GM18867 (cell line): ENCODE results near the gene CPT1B.

Source experiments
- ATAC-seq: cut with Tn5 transposase; IDR thresholded peaks from one replicate; pipeline ENCODE4 v1.9.1; 2021; ENCODE audit warnings: mild to moderate bottlenecking, moderate library complexity; ENCODE audit not compliant: unreplicated experiment

The CPT1B gene

DNA sequence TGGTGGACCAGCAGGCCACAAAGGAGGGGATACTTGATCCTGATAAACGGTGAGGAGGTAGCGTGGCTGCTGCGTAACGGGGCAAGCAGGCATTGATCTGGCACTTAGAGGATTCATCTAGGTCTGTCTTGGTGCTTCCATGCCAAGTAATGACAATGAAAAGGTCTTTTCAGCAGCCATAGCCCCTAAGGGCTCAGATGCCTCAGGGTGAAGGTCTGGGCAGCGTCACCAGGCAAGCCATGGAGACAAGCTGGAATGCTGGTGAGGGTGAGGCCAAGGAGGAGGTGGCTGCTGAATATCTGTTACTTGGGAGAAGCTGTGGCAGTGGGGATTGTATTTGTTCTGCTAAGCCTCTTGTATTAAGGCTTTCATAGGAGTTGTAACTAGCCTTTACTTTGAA is 9.2 kb upstream of the CPT1B start:
- no peak for ATAC-seq

DNA sequence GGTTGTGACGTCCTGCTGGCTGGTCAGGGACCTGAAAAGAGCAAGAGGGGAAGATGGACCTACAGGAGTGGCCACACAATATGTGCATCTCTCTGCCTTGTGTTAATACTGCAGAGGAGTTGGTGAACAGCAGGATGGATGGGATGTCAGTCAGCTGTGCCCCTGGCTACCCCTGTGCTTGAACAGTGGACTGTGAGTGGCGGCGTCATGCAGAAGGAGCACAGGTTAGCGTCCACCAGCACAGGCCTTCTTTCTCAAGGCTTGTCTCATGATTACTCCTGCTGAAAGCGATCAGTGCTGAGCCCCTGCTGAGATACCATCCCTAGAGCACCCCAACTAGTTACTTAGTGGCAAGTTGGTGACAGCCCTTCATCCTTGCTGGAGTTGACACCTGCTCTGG is 8.2 kb upstream of the CPT1B start:
- no peak for ATAC-seq

DNA sequence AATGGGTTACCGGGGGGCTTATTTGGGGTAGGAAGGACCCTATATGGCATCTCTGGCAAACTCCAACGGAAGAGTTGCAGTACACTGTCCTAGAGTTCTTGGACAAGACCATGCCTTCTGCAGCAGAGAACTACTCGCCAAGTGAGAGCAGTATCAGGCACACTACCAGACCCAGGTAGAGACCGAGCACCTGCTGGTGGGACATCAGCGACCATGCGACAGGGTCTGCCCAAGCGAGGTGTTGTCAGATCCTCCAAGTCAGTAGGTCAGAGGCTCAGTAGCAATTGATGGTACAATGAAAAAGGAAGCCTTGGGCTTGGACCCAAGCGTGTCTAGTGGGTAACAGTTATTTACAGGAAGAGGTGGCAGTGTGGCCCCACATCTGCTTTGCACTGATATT is 7.6 kb upstream of the CPT1B start:
- ATAC-seq: no peak

DNA sequence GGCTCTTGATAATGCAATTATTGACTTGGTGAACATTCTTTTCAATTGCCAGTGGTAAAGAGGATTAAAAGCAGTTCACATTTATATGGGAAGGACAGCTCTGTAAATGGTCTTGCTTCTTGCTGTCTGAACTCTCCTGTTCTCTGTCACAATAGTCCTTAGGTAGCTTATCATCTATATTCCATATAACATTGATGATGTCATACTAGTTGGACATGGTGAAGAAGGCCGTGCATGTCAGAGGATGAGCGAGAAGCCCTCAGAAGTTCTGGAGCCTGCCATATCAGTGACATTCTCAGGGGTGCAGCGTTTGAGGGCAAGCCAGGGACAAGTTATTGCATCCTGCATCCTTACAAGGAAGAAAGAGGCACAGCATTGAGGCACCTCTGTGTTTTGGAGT is 7.0 kb upstream of the CPT1B start:
- ATAC-seq: no peak

DNA sequence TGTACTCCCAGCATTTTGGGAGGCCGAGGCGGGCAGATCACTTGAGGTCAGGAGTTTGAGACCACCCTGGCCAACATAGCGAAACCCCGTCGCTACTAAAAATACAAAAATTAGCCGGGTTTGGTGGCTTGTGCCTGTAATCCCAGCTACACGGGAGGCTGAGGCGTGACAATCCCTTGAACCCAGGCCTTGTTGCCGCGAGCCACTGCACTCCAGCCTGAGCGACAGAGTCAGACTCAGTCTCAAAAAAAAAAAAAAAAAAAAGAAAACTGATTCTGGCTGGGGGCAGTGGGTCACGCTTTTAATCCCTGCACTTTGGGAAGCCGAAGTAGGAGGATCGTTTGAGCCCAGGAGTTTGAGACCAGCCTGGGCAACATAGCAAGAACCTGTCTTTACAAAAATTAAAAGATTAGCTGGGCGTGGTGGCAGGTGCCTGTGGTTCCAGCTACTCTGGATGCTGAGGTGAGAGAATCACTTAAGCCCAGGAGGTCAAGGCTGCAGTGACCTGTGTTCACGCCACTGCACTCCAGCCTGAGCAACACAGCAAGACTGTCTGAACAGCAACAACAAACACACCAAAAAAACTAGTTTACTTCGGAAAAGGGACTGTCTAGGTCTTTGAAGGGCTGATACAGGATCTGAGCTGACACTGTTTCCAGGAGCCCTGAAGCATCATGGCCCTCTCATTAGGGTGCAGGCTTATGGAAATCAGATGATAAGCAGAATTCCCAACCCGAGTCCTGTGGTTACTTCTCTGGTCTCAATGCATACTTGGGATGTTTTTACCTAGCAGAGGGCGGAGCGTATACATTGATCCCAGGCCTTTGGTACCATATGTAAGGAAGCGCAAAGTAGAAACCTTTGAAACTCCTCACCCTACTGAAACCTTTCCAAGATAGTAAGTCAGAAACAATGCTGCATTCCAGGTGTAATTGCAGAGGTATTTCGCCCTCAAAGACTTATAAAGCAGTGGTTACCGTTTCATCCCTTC is 6.2 kb upstream of the CPT1B start:
- no peak for ATAC-seq

DNA sequence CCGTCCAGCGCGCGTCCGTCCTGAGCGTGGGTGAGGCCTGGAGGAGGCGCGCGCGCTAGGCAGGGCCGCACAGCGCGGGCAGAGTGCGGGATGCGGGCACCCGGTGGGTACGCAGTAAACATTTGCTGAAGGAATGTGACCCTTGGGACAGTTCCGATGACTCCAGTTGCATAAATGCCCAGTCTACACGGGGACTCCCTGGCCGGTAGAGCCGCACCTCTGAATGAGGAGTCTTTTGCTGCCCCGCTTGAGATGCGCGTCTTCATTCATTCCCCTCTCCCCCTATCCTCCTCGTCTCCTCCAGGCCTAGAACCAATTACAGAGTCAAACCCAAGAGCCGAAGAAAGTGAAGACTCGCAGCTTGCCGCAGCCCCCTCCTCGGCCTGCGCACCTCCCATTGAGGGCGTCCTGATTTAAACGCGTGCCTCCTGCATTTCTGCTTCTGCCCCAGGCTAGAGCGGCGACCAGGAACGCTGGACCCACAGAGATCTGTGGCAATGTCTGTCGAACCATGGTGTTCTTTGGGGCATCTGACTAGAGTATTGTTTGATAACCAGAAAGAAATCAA is 5.2 kb upstream of the CPT1B start:
- ATAC-seq: peak; percentile 25

DNA sequence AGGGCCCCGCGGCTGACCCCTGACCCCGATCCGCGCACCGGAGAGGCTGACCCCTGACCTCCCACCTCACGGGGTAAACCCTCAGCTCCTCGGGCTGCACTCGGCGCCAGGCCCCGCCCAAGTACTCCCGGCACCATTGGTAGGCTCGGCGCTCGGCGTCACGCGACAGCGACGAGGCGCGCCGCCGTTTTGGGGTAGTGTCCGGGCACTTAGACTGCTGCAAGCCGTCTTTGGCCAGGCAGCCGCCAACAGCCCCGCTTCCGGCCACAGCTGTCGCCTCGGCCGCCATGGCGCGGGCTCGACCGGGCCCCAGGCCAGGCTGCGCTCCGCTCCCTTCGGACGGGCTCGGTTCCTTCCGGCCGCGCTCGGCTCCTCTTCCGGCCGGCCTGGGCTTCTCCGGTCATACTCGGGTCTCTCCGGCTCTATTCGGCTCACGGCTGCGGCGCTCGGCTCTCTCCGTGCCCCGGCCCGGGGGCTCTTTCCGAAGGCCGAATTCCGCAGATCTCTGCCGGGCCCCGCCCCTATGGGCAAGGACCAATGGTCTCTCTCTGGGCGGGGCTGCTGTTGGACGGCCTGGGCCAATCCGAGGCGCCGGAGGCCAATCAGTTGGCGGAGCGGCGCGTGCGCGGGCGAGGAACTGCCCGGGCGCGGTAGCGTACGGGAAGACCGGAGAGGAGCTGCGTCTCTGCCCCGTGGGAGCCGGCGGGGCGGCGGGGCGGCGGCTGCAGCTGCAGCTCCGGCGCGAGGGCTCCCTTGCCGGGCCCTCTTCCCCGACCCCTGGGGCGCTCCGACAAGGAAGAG is 4.5 kb upstream of the CPT1B start, which contains the start of gene CHKB:
CHKB (minus strand) TSS at position 357 of the 801 bp plus-strand sequence; CDS start at position 289, 68 bp downstream.
- ATAC-seq: peak; percentile 86

DNA sequence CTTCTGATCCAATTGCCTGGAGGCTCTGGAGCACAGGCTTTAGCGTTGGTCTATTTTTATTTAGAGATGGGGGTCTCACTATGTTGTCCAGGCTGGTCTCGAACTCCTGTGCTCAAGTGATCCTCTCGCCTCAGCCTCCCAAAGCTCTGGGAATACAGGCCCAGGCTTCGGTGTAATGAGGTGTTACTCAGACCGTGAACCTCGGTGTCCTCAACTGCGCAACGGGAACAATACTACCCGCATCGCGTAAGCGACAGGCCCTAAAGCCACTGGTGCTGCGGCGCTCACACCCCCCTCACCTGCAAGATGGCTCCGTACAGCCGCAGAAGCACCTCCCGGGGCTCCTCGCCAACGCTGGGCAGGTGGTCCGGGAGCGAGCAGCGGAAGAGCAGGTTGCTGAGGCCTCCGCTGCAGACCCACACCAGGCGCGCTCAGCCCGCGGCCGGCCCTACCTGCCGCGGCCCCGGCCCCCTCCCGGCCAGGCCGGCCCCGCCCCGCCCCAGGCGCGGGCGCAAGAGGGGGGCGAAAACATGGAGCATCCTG is 3.8 kb upstream of the CPT1B start:
- ATAC-seq: no peak

DNA sequence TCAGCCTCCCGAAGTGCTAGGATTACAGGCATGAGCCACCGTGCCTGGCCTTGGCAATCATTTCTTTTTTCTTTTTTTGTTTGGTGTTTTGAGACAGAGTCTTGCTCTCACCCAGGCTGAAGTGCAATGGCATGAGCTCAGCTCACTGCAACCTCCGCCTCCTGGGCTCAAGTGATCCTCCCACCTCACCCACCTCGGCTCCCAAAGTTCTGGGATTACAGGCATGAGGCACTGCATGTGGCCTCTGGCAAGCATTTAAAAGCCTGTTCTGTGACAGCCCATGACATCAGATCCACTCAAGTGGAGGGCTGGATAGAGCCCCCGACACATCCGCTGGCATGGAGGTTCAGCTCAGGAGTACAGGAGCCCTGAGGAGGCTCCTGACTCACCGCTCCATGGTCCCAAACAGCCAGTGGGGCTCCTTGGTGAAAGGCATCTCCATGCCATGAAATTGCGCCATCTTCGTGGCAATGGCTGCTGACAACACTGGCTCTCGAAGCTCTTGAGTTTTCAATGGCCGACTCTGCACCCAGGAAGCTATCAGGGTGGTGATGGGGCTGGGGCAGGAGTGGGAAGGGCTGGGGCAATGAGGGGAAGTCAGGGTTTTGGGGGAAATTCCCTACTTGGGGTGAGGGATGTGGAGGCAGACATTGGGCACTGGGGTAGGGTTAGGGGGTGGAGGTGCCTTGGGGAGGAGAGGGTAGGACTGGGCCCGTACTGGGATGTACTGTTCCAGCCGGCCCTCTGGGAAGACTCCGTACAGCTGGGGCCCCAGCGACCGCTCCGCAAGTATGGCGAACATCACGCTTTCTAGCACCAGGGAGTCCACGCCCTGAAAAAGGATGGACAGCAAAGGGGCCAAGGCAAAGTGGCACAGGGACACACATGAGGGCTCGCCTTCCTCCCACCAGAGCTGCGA is 3.1 kb upstream of the CPT1B start:
- ATAC-seq: no peak

DNA sequence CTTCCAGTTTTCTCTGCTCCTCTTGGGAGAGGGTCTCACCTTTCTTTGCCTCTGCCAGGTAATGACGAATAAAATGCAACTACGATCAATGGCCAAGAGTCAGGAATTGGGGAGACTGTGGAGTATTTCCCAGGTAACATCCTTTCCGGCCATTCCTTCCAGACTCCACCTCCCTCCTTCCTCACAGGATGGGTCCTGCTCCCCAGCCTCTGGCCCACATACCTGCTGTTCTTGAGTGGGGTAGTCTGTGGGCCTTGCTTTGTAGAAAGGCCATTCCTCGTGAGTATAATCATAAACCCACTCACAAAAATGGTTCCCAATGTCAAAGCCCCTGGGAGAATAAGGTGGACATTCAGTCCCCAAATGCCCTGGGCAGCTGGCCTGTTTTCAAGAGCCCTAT is 1.5 kb upstream of the CPT1B start:
- no peak for ATAC-seq

DNA sequence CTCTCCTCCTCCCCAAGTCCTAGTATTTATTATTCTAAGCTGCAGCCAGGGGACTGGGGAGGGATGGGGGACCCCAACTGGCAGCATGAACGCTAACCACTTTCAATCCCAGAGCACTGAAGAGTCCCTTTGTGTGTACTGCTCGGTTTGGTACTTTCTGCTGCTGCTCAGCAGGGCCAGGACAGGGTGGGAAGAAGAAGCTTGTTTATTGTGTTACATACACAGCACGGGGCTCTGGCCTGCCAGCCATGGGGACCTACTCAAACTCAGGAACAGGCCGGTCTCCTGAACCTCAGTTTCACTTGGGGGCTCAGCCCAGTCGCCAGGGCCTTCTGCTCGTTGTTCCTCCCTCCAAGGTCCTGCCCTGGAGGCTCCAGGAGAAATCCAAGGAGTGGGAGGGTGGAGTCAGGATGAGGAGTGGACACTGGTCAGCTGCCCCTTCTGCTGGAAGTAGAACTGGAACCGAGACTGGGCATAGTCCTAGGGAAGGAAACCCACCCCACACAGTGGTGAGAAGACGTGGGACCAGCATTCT is 616 bp upstream of the CPT1B start:
- no peak for ATAC-seq

DNA sequence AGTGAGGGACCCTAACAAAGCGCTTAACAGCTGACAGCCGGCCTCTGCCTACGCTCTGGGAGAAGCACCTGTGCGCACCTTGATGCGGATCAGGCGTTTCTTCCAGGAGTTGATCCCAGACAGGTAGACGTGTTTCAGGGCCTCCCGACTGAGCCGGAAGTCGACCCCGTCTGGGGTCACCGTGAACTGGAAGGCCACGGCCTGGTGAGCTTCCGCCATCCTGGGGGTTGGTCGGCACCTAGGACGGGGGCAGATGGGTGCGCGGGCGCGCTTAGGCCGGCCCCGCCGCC is 585 bp downstream of the CPT1B start:
- no peak for ATAC-seq

DNA sequence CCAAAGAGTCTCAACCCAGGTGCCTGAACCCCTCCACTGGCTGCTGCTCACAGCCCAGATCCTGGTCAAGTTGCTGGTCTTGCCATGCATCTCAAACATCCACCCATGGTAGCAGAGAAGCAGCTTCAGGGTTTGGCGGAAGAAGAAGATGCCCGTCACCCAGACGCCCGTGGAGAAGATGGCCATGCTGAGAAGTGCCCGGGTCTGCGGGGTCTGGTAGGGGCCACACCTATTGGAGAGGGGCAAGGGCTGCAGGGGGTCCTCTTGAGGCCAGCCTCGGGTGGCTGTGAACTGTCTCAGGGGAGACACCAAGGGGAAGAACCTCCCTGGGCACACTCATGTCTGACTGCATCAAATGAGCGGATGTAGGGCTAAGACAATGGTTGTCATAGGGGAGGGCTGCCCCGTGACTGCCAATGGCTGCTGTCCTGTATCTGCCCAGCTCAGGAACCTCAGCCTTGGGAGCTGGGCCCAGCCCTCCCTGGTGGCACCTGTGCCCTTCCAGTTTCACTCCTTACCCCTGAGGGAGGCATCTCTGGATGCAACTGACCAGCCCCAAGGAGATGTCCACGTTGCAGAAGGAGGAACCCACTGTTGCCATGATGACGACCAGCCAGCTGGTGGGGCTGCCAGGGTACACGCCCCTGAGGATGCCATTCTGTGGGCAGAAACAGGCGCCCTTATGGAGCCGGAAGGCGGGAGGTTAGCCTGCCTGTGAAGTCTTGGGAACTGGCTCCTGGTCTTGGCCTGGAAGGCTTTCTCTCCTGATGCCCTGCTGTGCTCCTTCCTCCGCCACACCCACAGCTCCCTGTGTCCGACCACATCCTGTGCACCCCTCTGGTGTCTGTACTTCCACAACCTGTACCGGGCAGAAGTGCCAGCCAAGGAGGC is 1.2 kb downstream of the CPT1B start:
- ATAC-seq: no peak

DNA sequence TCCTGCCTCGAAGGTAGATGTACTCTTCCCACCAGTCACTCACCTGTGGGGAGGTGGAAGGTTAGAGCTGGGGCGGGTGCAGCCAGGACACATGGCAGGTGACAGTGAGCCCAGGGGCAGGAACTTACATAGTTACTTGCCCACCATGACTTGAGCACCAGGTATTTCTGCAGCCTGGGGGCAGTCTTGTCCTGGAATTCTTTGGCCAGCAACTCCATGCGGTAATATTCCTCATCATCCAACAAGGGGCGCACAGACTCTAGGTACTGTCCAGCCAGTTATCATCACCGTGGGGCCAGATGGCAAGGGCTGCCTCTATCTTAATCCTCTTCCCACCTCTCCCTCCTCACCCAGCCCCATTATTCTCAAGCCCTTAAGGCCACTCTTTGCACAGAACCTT is 2.2 kb downstream of the CPT1B start:
- ATAC-seq: no peak

DNA sequence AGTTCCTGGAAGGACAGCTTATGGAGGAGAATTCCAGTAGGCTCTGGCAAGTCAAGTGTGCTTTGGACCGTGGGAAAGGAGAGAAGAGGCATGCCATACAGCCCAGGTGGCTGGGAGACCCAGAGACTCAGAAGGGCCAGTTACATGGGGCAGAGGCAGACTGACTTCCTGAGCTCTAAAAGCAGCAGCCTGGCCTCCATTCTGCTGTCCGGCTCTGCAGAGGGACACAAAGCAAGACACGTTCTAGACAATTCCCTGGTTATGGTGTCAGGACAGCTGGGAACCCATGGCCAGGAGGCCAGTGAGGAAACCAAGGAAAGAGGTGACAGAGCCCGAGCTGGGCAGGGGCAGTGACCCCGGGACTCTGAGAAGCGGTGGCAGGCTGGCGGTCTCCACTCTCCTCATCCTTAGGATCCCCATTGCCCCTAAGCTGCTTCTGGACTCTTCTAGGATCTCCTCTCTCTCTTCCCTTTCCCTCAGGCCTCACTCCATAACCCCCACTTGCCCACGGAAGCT is 2.7 kb downstream of the CPT1B start:
- no peak for ATAC-seq

DNA sequence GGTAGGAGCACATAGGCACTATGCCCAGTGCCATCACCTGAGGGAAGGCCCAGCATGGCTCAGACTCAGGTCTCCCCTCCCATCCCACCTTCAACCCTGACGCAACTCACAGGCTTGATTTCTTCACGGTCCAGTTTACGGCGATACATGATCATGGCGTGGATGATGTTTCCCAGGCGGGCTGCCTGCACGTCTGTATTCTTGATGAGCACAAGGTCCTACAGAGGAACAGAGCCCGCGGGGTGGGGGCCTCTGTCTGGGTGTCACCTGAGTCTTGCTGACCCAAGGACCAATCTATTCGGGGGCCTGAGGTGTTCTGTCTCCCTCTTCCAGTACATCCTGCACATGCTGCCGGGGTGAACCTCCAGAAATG is 3.9 kb downstream of the CPT1B start:
- no peak for ATAC-seq

DNA sequence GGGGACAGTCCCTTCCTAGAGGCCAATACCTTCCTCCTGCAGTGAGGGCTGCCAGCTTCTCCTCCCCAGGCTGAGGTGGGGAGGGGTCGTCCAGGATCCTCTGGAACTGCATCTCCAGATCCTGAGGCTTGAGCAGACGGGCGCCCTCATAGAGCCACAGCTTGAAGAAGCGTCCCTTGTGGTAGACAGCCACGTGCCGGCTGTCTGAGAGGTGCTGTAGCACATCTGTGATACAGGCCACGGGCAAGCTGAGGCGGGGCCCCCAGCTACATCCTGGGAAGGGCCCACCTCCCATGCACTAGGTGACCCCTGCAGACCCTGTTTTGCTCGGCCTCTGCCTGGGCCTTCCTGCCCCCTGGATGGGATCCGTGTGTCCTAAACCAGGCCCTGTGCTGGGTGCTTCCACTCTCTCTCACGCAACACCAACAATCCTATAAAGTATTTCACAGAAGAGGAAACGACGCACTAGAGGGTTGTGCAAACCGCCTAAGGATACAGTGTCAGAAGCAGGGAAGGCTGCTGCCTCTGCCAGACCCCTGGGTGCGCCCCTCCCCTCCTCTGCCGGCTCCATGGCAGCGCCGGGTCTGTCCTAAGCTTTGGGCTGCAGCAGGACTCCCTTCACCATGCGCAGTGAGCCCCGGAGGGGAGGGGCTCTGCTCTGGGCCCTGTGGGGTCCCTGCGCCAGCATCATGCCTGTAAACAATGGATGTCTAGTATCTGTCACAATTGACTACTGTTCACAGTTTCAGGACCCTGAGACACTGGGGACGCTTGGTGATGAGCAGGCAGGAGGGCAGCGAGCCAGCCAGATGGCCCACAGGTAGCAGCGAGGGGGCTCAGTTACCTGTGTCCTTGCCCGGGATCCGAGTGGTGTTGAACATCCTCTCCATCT is 4.5 kb downstream of the CPT1B start:
- ATAC-seq: no peak

DNA sequence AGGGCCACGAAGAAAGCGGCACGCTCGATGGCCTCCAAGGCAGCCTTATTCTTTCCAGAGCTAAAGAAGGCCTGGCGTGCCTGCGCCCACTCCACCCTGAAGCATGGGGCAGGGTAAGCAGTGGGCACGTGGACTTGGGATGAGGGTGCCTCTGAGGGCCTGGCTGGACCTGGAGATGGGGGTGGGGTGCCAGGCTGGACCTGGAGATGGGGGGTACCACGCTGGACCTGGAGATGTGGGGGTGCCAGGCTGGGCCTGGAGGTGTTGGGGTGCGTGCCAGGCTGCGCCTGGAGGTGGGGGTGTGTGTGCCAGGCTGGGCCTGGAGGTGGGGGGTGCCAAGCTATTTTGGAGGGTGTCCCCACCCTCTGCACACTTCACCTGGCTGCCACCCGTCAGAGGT is 5.3 kb downstream of the CPT1B start:
- no peak for ATAC-seq
